K562 (cell line): ENCODE data around the gene TBL1X. TPM values are rescaled to one million over a fixed set of nuclear protein-coding genes. Genes with fewer than 3 reads are reported as not detected.

Experiments used
- ATAC-seq: fragments of 200-7000 bp; cut with Tn5 transposase; 3 replicates; pipeline ENCODE4 v1.9.1; 2020; ENCODE audit warnings: moderate library complexity
- BruUV-seq: library from RNA; stranded (reverse); fragments of 400-500 nt; replicated peaks from 2 replicates; lab custom pipeline; 2021; lab: Mats Ljungman, UMichigan
- CTCF ChIA-PET: fragments of 300-600 bp; formaldehyde crosslinking; extraction: SDS; loops from one replicate; lab custom pipeline; 2021; ENCODE audit warnings: low intra/inter-chr PET ratio; lab: Yijun Ruan, JAX
- POLR2A ChIA-PET: fragments of 300-600, 350-650 bp; sonication (Branson Sonifier 250); formaldehyde crosslinking; extraction: SDS; loops from one replicate; lab custom pipeline; 2021; ENCODE audit warnings: antibody characterized with exemption, inconsistent platforms; lab: Yijun Ruan, JAX
- DNase-seq, 4 experiments: peaks; one replicate each; pipeline versions ENCODE4 v3.0.0 to v3.0.0-alpha.2; 2011 to 2018; ENCODE audit warnings: low spot score in 3 of 4, mixed read lengths in 3 of 4; ENCODE audit errors: extremely low read depth in 1 of 4
- FAIRE-seq: peaks from 2 replicates; lab custom pipeline; 2011; peaks lifted over from hg19 to GRCh38; lab: Jason Lieb, UNC
- H2AFZ ChIP-seq: 2 replicates; pipeline ENCODE4 v1.6.0; 2011; ENCODE audit warnings: low read depth, low read length, control low read depth, inconsistent platforms
- H3K27ac ChIP-seq: fragments of 200-600 bp; 3 replicates; pipeline ENCODE4 v1.8.0; 2011; ENCODE audit warnings: low read depth, mild to moderate bottlenecking, control low read depth, inconsistent platforms, low read length, moderate library complexity, mixed read lengths; ENCODE audit errors: extremely low read depth
- H3K27me3 ChIP-seq, 2 experiments: fragments of 300-600 bp in 1 of 2; 2 replicates in 1 of 2; 3 replicates in 1 of 2; pipeline versions ENCODE4 v1.6.0 to v1.8.0; 2011; ENCODE audit warnings: inconsistent platforms in 2 of 2, low read length in 2 of 2, mild to moderate bottlenecking in 1 of 2, mixed read lengths in 1 of 2, moderate library complexity in 1 of 2; ENCODE audit not compliant: control insufficient read depth in 2 of 2, insufficient read depth in 2 of 2
- H3K36me3 ChIP-seq: fragments of 300-600 bp; 3 replicates; pipeline ENCODE4 v1.8.0; 2011; ENCODE audit warnings: mild to moderate bottlenecking, low read length, inconsistent platforms; ENCODE audit not compliant: control insufficient read depth, insufficient read depth
- H3K4me1 ChIP-seq, 2 experiments: fragments of 200-600 bp in 1 of 2; replicated peaks in 1 of 2; 2 replicates in 1 of 2; 3 replicates in 1 of 2; pipeline versions ENCODE4 v1.5.1 to v1.8.0; 2011; ENCODE audit warnings: inconsistent platforms in 2 of 2, low read length in 2 of 2, mild to moderate bottlenecking in 1 of 2, mixed read lengths in 1 of 2, moderate library complexity in 1 of 2; ENCODE audit not compliant: control insufficient read depth in 2 of 2, insufficient read depth in 2 of 2
- H3K4me2 ChIP-seq: 2 replicates; pipeline ENCODE4 v1.6.1; 2011; ENCODE audit warnings: low read length, control low read depth, inconsistent platforms, mixed read lengths; ENCODE audit not compliant: insufficient read depth
- H3K4me3 ChIP-seq: fragments of 200-600 bp; sonication (generic), shearing (Covaris generic); 2 replicates; pipeline ENCODE4 v1.5.1; 2016; ENCODE audit warnings: control low read depth, inconsistent platforms
- H3K79me2 ChIP-seq: fragments of 200-600 bp; 3 replicates; pipeline ENCODE4 v1.8.0; 2011; ENCODE audit warnings: low read length, inconsistent platforms; ENCODE audit not compliant: control insufficient read depth, insufficient read depth
- H3K9ac ChIP-seq, 2 experiments: 2 replicates each; pipeline versions ENCODE4 v1.6.0 to v1.6.1; 2011; ENCODE audit warnings: low read depth in 2 of 2, low read length in 2 of 2, control low read depth in 1 of 2, inconsistent platforms in 1 of 2, mild to moderate bottlenecking in 1 of 2, mixed read lengths in 1 of 2; ENCODE audit not compliant: insufficient read depth in 1 of 2
- H3K9me1 ChIP-seq: one replicate; pipeline ENCODE4 v1.6.0; 2011; ENCODE audit warnings: inconsistent platforms, mild to moderate bottlenecking, low read length, moderate library complexity; ENCODE audit not compliant: control insufficient read depth, insufficient read depth
- H3K9me3 ChIP-seq: replicated peaks from 2 replicates; pipeline ENCODE4 v1.5.1; 2011; ENCODE audit warnings: low read depth, low read length, inconsistent platforms; ENCODE audit not compliant: control insufficient read depth, insufficient read depth
- H4K20me1 ChIP-seq: replicated peaks from 2 replicates; pipeline ENCODE4 v1.6.1; 2011; ENCODE audit warnings: low read length, inconsistent platforms, mixed read lengths; ENCODE audit not compliant: control insufficient read depth, insufficient read depth
- EP300 ChIP-seq: IDR thresholded peaks from 2 replicates; pipeline ENCODE4 v1.6.1; 2012; ENCODE audit warnings: low read length, improper control_type of control experiment
- FOSL1 ChIP-seq: fragments of 200-800 bp; sonication (Bioruptor generic); conservative IDR thresholded peaks from 2 replicates; pipeline ENCODE4 v1.6.1; 2016; ENCODE audit warnings: missing genetic modification characterization, missing compliant biosample characterization
- NCOR1 ChIP-seq: fragments of 450-650 bp; IDR thresholded peaks from 2 replicates; pipeline ENCODE4 v1.6.1; 2016; ENCODE audit warnings: mild to moderate bottlenecking, moderate library complexity
- NFIC ChIP-seq: fragments of 450-650 bp; IDR thresholded peaks from 2 replicates; pipeline ENCODE4 v1.6.1; 2017; ENCODE audit warnings: mild to moderate bottlenecking, inconsistent platforms
- ZNF23 ChIP-seq: fragments of 250-450 bp; sonication (Bioruptor Pico); IDR thresholded peaks from 2 replicates; pipeline ENCODE4 v1.4.0; 2020; ENCODE audit warnings: mild to moderate bottlenecking
- WGBS: fragments of 100-300 bp; shearing (Covaris generic); methylation state at CpG from one replicate; pipeline ENCODE4 v1.1.6; 2016; ENCODE audit warnings: low coverage, mixed read lengths; ENCODE audit not compliant: insufficient coverage; ENCODE audit errors: missing lambda C conversion rate; 5-methylcytosine and 5-hydroxymethylcytosine counted together
- in situ Hi-C: fragments of 300-500 bp; cut with MboI; formaldehyde crosslinking; loops from 4 replicates; pipeline ENCODE4 v1.15.0; 2018; ENCODE audit warnings: inconsistent platforms, mixed read lengths
- intact Hi-C: fragments of 100-400 bp; cut with micrococcal nuclease; formaldehyde crosslinking; loops from 2 replicates; pipeline ENCODE4 v1.14.2; 2022
- polyA plus RNA-seq, 8 experiments: library from polyadenylated mRNA; depleted of rRNA in 4 of 8; stranded (reverse) in 5 of 8; unstranded in 3 of 8; fragments of >200 nt; fragmentation: Nextera tagmentation in 2 of 8; fragmentation: Illumina TruSeq in 1 of 8; extraction: Ambion mirVana in 2 of 8; extraction: Trizol in 1 of 8; gene quantifications; 2 replicates each; pipeline versions ENCODE4 v1.2.1 to v1.2.3, GENCODE V29; 2011 to 2014; ENCODE audit warnings: inconsistent platforms in 1 of 8, missing spikeins in 1 of 8
- total RNA-seq, 7 experiments: library from RNA; depleted of rRNA in 6 of 7; stranded (reverse); fragments of >200 nt in 6 of 7; fragmentation: Illumina TruSeq in 2 of 7; extraction: Trizol in 2 of 7; gene quantifications; 2 replicates each; pipeline versions ENCODE4 v1.2.1 to v1.2.3, GENCODE V29; 2011 to 2021; ENCODE audit warnings: low replicate concordance in 1 of 7
- TF ChIP-seq, protein P1 (sequence below): fragments of 250-450 bp; sonication (Bioruptor Pico); IDR thresholded peaks from 2 replicates; pipeline ENCODE4 v1.5.0; 2021
- TF ChIP-seq, protein P2 (sequence below): sonication (generic); formaldehyde crosslinking; IDR thresholded peaks from 2 replicates; pipeline ENCODE4 v1.8.0; 2022; ENCODE audit warnings: missing genetic modification reagents, mild to moderate bottlenecking, moderate library complexity, borderline replicate concordance
- TF ChIP-seq, protein P3 (sequence below): sonication (generic); formaldehyde crosslinking; IDR thresholded peaks from 2 replicates; pipeline ENCODE4 v1.8.0; 2022; ENCODE audit warnings: missing genetic modification reagents, mild to moderate bottlenecking, borderline replicate concordance

Gene TBL1X
- total and polyA plus RNA-seq, 9 of the 15 experiments (the other 6 are each of a cell fraction or from before 2014, with no cell fraction given), result 6.0 to 49.6 (median 19.7) TPM

DNA sequence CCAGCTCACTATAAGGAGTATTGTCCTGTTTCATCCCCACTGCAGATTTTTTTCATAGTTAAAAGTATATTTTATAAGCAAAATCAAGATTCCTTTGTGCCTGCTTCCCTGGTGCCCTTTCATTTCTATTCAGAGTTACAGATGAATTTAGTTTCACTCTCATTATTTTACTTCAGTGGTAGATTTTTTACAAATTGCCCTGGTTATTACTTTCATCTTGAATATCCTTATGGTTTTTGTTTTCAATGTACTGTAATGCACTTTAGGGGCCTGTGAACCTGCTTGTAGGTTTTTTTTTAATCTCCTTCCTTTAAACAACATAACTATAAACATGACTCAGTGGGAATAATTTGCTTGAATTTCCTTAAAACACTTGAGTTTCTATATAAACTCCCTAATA, 174.0 kb downstream of the TBL1X start:
- CTCF ChIA-PET, result interaction anchor here (0.7 kb wide), 1 partner anchor 189 kb away, joined by 3 read pairs; no protein-coding TSS in a partner anchor
- H3K36me3 ChIP-seq, result no peaks in the 10 kb centered on the region; the same call in 2 of the 3 replicates
- BruUV-seq, result no TSS peak
- POLR2A ChIA-PET, result interaction anchor here (0.6 kb wide), 1 partner anchor 9 kb away, joined by 3 read pairs; no protein-coding TSS in a partner anchor
- no peaks in the 10 kb centered on the region for H3K4me1 ChIP-seq
- no peak overlapping the region for H2AFZ ChIP-seq
- FAIRE-seq, result no peak
- H3K9me1 ChIP-seq, result no peaks in the 10 kb centered on the region
- intact Hi-C loops, result no loop called here
- H3K4me3 ChIP-seq, result no peak overlapping the region
- H3K9ac ChIP-seq, result no peak overlapping the region
- in situ Hi-C loops, result no loop called here
- H3K9me3 ChIP-seq, result no peaks in the 10 kb centered on the region
- H3K79me2 ChIP-seq, result peaks cover under 1% of the 10 kb centered on the region; the same call in 1 of the 3 replicates
- no peaks in the 10 kb centered on the region for H3K27me3 ChIP-seq
- no peaks in the 10 kb centered on the region for H4K20me1 ChIP-seq
- H3K27ac ChIP-seq, result no peak overlapping the region
- DNase-seq, result no peak
- TF ChIP-seq, protein P1, sequence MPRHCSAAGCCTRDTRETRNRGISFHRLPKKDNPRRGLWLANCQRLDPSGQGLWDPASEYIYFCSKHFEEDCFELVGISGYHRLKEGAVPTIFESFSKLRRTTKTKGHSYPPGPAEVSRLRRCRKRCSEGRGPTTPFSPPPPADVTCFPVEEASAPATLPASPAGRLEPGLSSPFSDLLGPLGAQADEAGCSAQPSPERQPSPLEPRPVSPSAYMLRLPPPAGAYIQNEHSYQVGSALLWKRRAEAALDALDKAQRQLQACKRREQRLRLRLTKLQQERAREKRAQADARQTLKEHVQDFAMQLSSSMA (CRISPR knock-in tag), result no peak
- no peak for TF ChIP-seq ZNF23
- no peak overlapping the region for H3K4me2 ChIP-seq
- ATAC-seq, result no peak

DNA sequence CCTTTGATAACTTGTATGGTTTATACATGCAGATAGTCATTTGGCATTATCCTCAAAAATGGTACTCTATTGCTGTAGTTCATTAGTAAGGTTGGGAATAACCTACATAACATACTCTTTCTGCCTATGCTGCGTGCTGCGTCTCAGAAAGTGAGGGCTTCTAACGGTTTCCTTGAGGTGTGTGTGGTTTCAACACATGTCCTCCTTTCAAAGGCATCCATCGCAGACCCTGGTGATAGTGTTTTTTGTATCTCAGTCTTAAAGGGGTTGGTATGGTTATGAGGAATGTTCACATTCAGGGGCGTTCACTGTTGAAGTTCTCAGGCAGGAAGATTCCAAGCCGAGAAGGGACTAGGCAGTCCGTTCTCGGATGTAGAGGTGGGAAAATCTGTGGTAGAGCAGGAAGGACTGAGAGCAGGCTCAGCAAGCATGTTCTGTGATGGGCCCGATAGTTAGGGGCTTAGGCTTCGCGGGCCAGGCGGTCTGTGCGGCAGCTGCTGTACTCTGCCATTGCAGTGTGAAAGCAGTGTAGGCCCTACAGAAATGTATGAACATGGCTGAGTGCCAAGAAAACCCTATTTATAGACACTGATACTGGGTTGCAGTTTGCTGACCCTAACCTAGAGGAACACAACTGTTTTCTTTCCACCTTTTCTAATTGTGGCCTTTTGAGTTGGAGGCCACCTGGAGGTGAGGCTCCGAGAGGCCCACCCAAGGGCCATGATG, 177.6 kb downstream of the TBL1X start:
- Histone ChIP-seq H3K9ac (no peak overlapping the region; a peak in 1 of 4 replicates), H3K9me3 (no peaks in the 10 kb centered on the region), H2AFZ (no peak overlapping the region), H3K36me3 (no peaks in the 10 kb centered on the region; the same call in 2 of the 3 replicates), H4K20me1 (peaks cover 3% of the 10 kb centered on the region; the same call in 1 of the 2 replicates), H3K27ac (no peak overlapping the region), H3K27me3 (no peaks in the 10 kb centered on the region)
- WGBS, result 90% methylated on average over 14 of the region's 14 CpGs
- in situ Hi-C loops, result no loop called here
- ATAC-seq, result no peak; the same call in 2 of the 3 replicates
- TF ChIP-seq, protein P2, sequence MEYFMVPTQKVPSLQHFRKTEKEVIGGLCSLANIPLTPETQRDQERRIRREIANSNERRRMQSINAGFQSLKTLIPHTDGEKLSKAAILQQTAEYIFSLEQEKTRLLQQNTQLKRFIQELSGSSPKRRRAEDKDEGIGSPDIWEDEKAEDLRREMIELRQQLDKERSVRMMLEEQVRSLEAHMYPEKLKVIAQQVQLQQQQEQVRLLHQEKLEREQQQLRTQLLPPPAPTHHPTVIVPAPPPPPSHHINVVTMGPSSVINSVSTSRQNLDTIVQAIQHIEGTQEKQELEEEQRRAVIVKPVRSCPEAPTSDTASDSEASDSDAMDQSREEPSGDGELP (CRISPR knock-in tag), result no peak
- TF ChIP-seq, protein P3, sequence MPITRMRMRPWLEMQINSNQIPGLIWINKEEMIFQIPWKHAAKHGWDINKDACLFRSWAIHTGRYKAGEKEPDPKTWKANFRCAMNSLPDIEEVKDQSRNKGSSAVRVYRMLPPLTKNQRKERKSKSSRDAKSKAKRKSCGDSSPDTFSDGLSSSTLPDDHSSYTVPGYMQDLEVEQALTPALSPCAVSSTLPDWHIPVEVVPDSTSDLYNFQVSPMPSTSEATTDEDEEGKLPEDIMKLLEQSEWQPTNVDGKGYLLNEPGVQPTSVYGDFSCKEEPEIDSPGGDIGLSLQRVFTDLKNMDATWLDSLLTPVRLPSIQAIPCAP (CRISPR knock-in tag), result no peak
- TF ChIP-seq NFIC (peak; percentile 67), NCOR1 (no peak), FOSL1 (no peak), EP300 (no peak)
- TF ChIP-seq, all 486 proteins: peak for 1
- Histone ChIP-seq H3K79me2 (peaks cover 2% of the 10 kb centered on the region; the same call in 1 of the 3 replicates), H3K4me1 (peaks cover 3 to 6% of the 10 kb centered on the region in 2 experiments; a peak in 2 of 5 replicates), H3K4me3 (no peak overlapping the region), H3K9me1 (no peaks in the 10 kb centered on the region), H3K4me2 (no peak overlapping the region)
- peak in 1 of 4 experiments; percentile 3 for DNase-seq
- intact Hi-C loops, result loop anchor here (10.0 kb wide), 1 partner anchor 178 kb away; the partner anchor contains the start of gene TBL1X
- POLR2A ChIA-PET, result no interaction called here
- no TSS peak for BruUV-seq
- FAIRE-seq, result no peak
- CTCF ChIA-PET, result no interaction called here
